Activated gamma-delta T cell treated with Interleukin-2 at 50 U/mL for 16 hours (primary cell): ENCODE data around the gene KCNIP1.

Experiments
- DNase-seq: peaks from one replicate; pipeline ENCODE4 v3.0.0-alpha.2; 2020

The KCNIP1 gene

DNA sequence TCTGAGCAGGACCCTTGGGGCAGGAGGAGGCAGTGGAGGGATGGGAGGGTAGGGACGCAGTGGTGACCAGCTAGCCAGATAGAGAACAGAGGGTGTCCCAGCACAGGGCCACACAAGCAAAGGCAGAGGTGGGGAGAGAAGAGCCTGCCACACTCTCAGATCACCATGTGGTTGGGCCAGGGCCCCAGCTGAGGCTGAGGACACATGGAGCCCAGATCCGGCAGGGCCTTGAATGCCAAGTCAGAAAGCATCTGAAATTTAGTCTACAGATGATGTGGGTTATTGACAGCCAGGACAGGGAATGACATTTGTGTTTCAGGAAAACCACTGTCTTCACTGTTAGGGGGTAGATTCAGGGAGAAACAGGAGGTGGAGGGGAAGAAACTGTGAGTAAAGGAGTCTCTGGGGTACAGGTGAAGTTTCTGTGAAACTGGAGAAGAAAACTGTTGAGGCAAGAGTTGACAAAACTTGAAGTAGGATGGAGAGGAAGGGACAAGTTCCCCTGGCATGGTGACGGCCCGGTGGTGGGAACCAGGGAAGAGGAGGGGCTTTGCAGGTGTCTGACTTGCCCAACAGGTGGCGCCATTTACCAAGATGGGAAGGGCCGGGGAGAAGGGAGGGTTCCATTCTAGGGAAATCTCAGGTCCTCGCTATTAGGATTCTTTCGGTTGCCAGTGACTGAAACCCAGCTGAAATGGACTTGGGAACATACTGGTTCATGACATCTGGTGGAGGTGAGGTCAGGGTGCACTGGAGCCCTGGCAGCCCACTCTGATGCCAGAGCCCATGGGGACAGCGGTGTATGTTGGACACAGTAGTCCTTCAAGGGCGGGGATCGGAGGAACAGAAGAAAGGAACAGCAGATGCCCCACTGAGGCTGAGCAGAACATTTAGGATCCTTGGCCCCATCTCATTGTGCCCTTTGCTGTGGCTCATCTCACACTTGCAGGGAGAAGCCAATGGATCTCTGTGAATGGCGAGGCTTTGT, 100.1 kb downstream of the KCNIP1 start:
- peak; percentile 26 for DNase-seq

DNA sequence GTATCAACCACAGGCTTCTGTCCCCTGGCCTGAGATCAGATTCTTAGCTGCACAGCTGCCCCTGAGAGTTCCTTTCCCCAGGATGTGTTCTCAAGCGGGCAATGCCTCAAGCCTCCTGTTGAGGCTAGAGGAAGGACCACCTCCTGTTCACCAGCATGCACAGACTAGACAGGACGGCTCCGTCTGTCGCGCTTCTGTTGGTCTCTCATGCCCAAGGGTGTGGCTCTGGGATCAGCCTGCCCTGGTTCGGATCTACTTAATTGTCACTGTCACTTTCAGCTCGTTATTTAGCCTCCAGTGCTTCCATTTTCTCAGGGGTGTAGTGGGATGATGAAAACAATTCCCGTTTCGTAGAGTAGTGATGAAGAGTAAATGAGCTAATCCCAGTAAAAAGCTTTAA, 103.1 kb downstream of the KCNIP1 start:
- DNase-seq: no peak

DNA sequence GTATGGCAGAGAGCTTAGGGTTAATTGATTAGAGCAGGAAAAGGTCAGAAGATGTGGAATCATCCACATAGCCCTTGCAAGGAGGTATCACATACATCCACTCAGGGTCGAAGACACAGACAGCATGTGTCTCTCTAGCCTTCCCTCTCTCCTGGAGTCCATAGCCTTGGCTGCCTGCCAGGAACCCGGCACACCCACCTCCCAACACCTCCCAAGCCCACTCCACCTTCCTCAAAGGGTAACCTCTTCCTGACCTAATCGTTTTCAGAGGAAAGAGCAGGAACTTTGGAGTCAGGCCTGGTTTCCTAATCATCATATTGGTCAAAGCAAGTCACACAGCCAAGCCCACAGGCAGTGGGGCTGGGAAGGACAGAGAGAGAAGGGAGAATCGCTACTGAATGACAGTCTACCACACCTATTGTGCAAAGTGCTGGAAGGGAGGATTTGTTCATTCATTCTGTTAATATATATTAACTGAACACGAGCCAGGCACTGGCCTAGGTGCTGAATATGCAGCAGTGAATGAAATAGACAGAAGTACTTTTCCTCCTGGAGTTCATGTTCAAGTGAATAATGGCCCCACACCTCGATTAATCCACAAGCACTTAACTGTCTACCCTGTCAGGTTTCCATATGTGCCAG, 107.8 kb downstream of the KCNIP1 start:
- DNase-seq: no peak

DNA sequence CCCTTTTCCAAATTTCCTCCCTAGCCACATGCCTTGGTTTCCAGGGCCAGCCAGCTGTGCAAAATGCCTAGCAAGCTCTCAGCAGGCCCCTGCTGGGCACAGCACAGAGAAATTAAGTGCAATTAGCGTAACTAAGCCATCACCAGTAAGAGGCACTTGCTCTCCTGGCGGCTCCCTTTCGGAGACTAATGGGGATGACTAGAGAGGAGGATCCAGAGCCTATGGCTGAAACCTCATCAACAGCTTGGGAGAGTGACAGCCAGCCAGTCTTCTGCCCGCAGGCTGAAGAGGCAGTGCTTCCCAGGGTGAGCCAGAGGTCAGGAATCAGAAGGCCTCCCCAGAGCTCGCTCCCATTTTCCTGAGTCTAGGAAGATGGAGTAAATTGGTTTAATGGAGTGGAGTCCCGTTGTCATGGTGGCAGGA, 108.4 kb downstream of the KCNIP1 start:
- no peak for DNase-seq

DNA sequence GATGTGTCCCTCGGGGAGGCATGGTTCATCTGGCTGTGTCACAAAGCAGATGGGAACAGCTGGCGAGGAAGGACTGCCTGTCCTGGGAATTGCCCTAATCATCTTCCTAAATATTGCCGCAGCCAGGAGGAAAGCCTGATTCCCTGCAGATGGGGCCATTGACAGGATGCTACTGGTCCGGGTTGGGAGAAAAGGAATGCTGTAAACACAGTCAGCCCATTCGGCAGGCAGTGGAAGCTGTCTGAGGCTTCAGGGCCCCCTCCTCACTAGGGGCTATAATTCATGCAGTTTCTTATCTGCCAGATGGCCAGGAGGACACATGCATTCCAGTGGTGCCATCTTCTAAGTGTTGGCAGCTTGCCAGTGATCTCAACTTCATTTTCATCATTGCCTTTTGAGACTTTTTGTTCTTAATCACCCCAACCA, 110.3 kb downstream of the KCNIP1 start:
- DNase-seq: no peak

DNA sequence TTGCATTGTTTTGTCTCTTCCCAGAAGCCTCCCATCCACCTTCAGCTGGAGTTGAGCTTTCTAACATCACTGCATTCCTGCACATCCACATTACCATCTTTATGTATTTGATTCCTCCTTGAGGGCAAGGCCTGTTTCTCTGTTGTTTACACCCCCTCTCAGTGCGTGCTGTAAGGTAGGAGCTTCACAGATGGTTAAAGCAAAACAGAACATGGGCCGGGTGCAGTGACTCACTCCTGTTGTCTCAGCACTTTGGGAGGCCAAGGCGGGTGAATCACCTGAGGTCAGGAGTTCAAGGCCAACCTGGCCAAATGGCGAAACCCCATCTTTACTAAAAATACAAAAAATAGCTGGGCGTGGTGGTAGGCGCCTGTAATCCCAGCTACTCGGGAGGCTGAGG, 110.9 kb downstream of the KCNIP1 start:
- DNase-seq: no peak

GRCh38 chr5:170617533-170618490, 114.0 kb downstream of the KCNIP1 start:
- no peak for DNase-seq

GRCh38 chr5:170619869-170620268, 116.0 kb downstream of the KCNIP1 start:
- no peak for DNase-seq

GRCh38 chr5:170622933-170623332, 119.1 kb downstream of the KCNIP1 start:
- no peak for DNase-seq

DNA sequence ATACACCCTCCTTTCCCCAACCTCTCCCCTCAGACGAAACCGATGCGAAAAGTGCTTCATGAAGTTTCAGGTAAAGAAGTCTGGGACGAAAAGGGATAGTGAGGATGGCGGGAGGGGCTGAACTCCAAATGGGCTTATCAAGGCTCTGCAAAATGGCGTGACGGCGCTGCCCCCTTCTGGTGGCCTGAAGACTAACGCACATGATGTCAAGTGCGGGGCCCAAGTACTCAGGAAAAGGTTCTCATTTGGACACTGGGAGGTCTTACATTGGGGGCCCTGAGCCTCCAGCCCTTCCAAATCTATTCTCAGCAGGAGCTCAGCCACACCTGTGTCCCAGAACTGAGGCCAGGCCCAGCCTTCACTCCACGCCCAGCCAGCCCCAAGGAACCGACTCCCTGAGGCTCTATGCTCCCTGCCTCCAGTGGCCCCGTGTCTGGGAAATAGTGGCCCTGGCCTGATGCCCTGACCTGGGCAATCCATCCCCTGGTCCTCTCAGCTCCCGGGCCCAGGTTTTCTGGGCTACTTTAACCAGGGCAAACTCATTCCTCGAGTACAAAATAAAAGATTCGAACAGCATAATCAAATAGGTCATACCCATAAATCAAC, 119.9 kb downstream of the KCNIP1 start:
- DNase-seq: no peak

DNA sequence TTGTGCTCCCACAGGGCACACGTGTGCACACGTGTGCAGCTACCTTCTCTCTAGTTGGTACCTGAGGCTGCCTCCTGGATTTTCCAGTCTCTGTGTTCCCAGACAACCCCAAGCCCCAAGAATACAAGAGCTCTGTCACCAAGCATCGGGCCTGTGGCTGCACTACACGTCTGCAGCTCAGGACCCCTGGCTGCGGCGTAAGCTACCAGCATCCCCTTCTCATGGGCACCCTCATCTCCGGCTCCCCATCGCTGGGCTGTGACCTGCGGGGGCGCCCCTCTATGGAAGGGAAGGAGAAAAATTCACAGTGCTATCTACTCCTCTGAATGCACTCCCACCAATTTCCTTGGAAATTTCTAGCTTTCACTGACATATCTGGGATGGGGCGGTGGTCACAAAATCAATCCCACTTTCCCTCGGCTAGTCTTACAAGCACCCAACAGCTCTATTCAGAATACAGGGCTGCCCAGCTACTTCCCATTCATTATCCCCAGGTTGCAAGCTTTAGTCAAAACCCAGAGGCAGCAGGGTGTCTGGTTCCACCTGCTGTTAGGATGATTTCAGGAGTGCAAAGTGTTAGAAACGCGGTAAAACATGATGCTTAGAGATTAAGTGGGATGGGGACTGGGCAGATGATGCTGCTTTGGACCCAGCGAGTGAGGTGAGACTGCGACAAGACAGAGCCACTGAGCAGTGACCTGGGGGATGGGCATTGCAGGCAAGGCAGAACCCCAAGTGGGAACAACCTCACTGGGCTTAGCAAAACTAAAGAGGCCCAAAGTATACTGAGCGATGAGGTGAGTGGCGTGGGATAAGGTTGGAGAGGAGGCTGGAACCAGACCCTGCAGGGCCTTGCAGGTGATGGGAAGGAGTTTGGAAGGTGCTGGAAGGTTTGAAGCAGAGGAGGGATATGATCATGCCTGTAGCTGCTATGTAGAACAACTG, 121.7 kb downstream of the KCNIP1 start:
- no peak for DNase-seq

DNA sequence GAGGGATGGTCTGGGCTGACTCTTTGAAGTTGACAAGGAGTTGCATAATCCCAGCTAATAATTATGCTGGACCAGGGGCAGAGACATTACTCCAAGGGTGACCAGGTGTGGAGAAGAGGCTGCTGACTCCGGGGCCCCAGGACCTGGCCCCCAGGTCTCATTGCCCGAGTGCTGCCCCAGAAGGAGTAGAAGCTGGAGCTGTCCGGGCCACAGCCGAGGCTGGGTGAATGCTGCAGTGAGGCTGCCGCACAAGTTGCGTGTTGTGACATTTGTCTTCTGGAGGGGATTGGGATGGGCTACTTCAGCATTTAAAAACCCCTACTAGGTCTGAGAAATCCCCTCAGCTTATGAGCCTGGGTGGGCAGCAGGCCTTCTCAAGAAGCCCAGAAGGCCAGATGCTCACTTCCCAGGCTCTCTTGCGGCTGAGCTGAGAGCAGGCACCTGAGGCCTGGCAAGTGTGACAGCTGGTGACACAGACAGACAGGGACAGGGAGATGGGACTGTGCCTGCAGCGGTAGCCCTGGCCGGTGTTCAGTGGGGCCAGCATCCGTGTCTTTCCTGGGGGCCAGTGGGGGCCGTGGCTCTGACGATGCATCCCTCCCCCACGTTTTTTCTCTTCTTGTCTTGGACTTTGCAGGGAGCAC, 122.8 kb downstream of the KCNIP1 start:
- no peak for DNase-seq

DNA sequence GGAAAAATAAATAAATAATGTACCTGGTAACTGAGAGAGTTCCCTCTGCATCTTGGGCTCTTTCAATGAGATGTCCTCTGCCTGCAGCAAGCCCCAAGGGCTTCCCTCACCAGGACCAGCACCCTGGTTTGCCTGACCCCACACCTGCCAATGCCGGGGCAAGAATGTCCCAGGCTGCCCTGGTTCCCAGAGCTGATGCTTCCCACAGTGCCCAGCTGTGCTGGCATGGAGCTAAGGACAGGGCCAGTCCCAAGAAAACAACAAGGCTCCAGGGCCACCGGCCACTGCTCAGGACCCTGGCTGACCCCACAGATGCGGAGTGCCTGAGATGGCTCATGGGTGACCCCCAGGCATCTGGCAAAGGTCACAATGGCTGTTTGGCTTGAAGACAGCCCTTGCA, 123.5 kb downstream of the KCNIP1 start:
- no peak for DNase-seq

- no peak for DNase-seq
These were observed 124.2 kb downstream of the KCNIP1 start for GRCh38 chr5:170628028-170628427.

DNA sequence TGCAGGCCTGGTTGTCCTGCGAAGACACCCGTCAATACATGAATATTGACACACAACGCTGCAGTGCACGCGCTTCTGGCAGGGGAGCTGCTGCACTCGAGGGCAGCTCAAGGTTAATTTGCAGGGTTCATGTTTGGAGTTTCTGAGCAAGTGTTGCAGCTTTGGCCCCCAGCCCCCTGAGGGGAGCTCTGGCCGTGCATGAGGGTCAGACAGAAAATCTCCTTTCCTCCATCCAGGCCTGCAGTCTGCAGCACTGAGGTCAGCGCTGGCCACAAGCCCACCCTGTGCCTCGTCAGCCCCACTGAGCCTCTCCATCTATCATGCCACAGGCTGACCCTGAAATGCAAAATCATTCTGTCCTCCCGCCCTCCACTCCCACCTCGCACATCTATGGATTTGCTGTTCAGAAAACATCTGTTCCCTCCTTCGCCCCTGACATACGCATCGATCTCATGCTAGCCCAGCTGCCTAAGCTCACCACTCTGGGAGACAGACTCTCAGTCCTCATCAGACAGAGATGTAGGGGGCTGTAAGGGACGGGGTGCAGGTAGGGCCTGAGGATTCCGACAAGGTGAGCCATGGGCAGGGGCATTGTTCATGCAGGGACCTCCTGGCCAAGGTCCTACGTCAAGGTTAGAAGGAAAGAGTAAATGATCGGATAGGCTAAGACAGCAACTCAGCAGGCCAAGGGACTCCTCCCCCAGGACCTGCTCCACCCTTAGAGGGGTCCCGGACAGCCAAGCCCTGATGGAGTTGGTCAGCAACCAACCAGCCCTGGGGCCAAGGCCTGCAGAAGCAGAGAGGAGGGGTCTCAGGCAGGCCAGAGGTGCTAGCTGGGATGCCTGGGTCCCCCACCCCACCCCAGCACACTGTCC, 125.1 kb downstream of the KCNIP1 start:
- DNase-seq: no peak

DNA sequence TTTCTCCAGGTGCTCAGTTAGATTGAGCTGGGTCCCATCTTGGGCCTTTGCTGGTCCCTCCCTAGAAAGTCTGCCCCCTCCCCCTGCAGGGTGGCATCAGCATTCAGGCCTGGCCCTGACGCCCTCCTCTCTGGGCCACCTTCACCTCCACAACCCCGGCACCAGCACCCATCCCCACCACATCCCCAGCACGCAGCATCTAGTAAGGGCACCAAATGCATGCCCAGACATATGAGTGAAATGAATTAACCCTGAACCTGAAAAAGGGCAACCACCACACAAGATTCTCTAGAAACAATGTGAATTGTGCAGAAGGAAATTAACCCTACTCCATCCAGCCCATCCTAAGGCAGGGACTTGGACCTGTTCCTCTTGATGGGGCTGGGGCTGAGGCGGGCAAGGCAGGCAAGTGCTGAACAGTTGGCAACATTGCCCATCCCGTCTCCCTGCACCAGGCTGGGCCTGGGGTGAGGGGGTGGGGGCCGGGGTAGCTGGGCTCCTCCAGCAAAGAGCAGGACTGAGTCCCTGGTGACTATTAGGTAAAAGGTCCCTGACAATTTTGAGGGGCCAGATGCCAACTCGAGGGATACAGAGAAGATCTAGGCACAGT, 125.9 kb downstream of the KCNIP1 start:
- DNase-seq: no peak

DNA sequence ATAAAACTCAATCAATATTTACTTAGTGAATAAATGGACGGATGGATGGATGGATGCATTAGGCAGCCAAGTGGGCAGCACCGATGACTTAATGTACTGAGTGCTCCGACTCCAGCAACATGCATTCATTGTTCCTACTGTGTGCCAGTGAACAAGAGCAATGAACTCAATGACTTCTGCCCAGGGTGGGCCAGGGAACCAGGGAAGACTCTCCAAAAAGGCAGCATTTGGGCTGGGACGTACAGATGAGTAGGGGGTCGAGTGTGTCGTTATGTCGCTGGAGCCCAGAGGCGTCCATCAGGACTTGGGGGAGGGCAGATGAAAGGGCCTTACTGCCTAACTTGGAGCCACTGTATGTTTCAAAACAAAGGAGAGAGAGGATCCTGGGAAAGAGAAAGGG, 126.4 kb downstream of the KCNIP1 start:
- DNase-seq: no peak

GRCh38 chr5:170630711-170631141, 126.9 kb downstream of the KCNIP1 start:
- no peak for DNase-seq

DNA sequence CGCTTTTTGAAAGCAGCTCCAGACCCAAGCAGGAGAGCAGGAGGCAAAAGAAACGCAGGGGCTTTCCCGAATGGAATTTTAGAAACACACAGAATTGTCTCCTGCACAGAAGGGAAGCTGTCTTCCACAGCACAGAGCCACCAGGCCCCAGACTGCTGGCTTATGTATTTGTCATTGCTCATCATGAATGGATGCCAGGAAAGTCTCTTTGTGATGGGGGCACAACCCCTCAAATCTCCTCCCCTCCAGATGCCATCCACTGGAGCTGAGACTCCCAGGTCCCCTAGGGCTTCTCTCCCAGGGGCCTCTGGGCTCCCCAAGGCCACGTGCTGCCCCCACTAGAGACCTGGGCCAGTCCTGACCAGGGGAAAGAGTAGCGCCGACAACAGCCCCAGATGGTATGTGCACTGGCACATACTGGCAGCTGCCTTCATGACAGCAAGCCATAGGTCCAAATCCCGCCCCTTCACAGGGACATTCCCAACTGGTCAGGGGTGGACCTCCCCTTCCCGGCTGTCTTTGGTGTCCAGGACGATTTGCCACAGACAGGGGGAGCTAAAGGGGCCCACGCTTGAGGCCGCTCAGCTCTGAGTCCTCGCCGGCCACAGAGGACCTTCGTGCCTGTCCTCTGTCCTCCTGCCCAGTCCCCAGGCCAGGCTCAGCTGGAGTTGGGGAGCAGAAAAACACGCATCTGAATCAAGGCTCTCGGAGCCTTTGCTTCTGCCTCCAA, 127.8 kb downstream of the KCNIP1 start:
- DNase-seq: no peak
